H1 (cell line): Measurements from ENCODE around the gene RXRA. TPM values are rescaled to one million over a fixed set of nuclear protein-coding genes. Genes with fewer than 3 reads are reported as not detected.

Source experiments
- CTCF ChIA-PET: fragments of 300-600 bp; sonication (Branson Sonifier 250); formaldehyde crosslinking; loops from one replicate; lab custom pipeline; 2021; ENCODE audit not compliant: partially characterized antibody; lab: Charles Lee
- POLR2A ChIA-PET: fragments of 300-600 bp; sonication (Branson Sonifier 250); formaldehyde crosslinking; loops from one replicate; lab custom pipeline; 2021; ENCODE audit warnings: inconsistent platforms; ENCODE audit not compliant: partially characterized antibody; lab: Charles Lee
- DNase-seq, 2 experiments: peaks; one replicate each; pipeline versions ENCODE4 v3.0.0 to v3.0.0-alpha.2; 2010 to 2022; ENCODE audit warnings: low spot score in 2 of 2, low read depth in 1 of 2, mixed read lengths in 1 of 2
- FAIRE-seq: peaks from 2 replicates; lab custom pipeline; 2011; peaks lifted over from hg19 to GRCh38; lab: Jason Lieb, UNC
- H2AFZ ChIP-seq: 2 replicates; pipeline ENCODE4 v1.8.1; 2012; ENCODE audit warnings: low read length, inconsistent platforms
- H2AK5ac ChIP-seq: 2 replicates; pipeline ENCODE4 v1.6.1; 2013; ENCODE audit warnings: low read depth, low read length
- H2BK120ac ChIP-seq: replicated peaks from 2 replicates; pipeline ENCODE3; 2013; ENCODE audit warnings: low read depth, low read length, inconsistent platforms
- H2BK12ac ChIP-seq: 2 replicates; pipeline ENCODE4 v1.6.1; 2013; ENCODE audit warnings: low read depth, low read length
- H2BK15ac ChIP-seq: 2 replicates; pipeline ENCODE4 v1.6.1; 2013; ENCODE audit warnings: low read length
- H2BK20ac ChIP-seq: 2 replicates; pipeline ENCODE4 v1.6.1; 2013; ENCODE audit warnings: low read length
- H2BK5ac ChIP-seq: 2 replicates; pipeline ENCODE4 v1.6.1; 2013; ENCODE audit warnings: low read depth, low read length
- H3K14ac ChIP-seq: 2 replicates; pipeline ENCODE4 v1.6.1; 2013; ENCODE audit warnings: inconsistent platforms; ENCODE audit not compliant: insufficient read length
- H3K18ac ChIP-seq: 2 replicates; pipeline ENCODE4 v1.6.1; 2013; ENCODE audit warnings: low read length; ENCODE audit errors: extremely low read depth
- H3K23ac ChIP-seq: 2 replicates; pipeline ENCODE4 v1.6.1; 2013; ENCODE audit warnings: inconsistent platforms; ENCODE audit not compliant: insufficient read length
- H3K23me2 ChIP-seq: 2 replicates; pipeline ENCODE4 v1.6.1; 2013; ENCODE audit warnings: low read depth, low read length
- H3K27ac ChIP-seq: 2 replicates; pipeline ENCODE4 v1.6.1; 2011; ENCODE audit warnings: low read depth, low read length, inconsistent platforms
- H3K27me3 ChIP-seq, 4 experiments: replicated peaks in 1 of 4; 1 replicate in 1 of 4; 2 replicates in 3 of 4; pipeline versions ENCODE4 v1.6.1 to v1.8.1; 2011 to 2013; ENCODE audit warnings: low read length in 3 of 4, mild to moderate bottlenecking in 3 of 4, inconsistent platforms in 2 of 4, mixed read lengths in 2 of 4, moderate library complexity in 1 of 4; ENCODE audit not compliant: control insufficient read depth in 3 of 4, insufficient read depth in 3 of 4; ENCODE audit errors: extremely low read depth in 1 of 4
- H3K36me3 ChIP-seq, 4 experiments: 2 replicates each; pipeline versions ENCODE4 v1.6.1 to v1.8.1; 2011 to 2013; ENCODE audit warnings: mild to moderate bottlenecking in 4 of 4, low read length in 3 of 4, moderate library complexity in 2 of 4, control low read depth in 1 of 4, inconsistent platforms in 1 of 4; ENCODE audit not compliant: insufficient read depth in 4 of 4, control insufficient read depth in 2 of 4
- H3K4ac ChIP-seq: replicated peaks from 2 replicates; pipeline ENCODE3; 2013; ENCODE audit warnings: low read length, low read depth, mixed read lengths, inconsistent platforms; ENCODE audit not compliant: insufficient read length
- H3K4me1 ChIP-seq, 4 experiments: replicated peaks in 1 of 4; 1 replicate in 1 of 4; 2 replicates in 3 of 4; pipeline versions ENCODE4 v1.6.1 to v1.8.1; 2011 to 2013; ENCODE audit warnings: low read length in 3 of 4, inconsistent platforms in 2 of 4, mixed read lengths in 1 of 4; ENCODE audit not compliant: insufficient read depth in 4 of 4, control insufficient read depth in 3 of 4
- H3K4me2 ChIP-seq, 2 experiments: 2 replicates each; pipeline versions ENCODE4 v1.6.1 to v1.8.1; 2011 to 2013; ENCODE audit warnings: low read depth in 2 of 2, low read length in 2 of 2, control low read depth in 1 of 2, inconsistent platforms in 1 of 2, mild to moderate bottlenecking in 1 of 2; ENCODE audit not compliant: insufficient read depth in 1 of 2
- H3K4me3 ChIP-seq, 4 experiments: fragments of 200-600, 300-600 bp in 1 of 4; sonication (generic), shearing (Covaris generic), sonication (Bioruptor Twin) in 1 of 4; 2 replicates each; pipeline versions ENCODE4 v1.5.1 to v1.8.1; 2011 to 2016; ENCODE audit warnings: low read length in 4 of 4, low read depth in 3 of 4, control low read depth in 2 of 4, inconsistent platforms in 2 of 4, mild to moderate bottlenecking in 2 of 4, mixed read lengths in 1 of 4, moderate library complexity in 1 of 4; ENCODE audit not compliant: insufficient read depth in 2 of 4; ENCODE audit errors: extremely low read depth in 1 of 4
- H3K56ac ChIP-seq: replicated peaks from 2 replicates; pipeline ENCODE3; 2013; ENCODE audit warnings: low read depth, mild to moderate bottlenecking, mixed read lengths, low read length, inconsistent platforms; ENCODE audit not compliant: insufficient read length
- H3K79me1 ChIP-seq: 2 replicates; pipeline ENCODE4 v1.6.1; 2013; ENCODE audit warnings: low read depth, low read length, control low read depth
- H3K79me2 ChIP-seq, 2 experiments: 2 replicates each; pipeline versions ENCODE4 v1.6.1 to v1.8.1; 2012 to 2013; ENCODE audit warnings: low read length in 2 of 2, mild to moderate bottlenecking in 2 of 2, inconsistent platforms in 1 of 2; ENCODE audit not compliant: insufficient read depth in 2 of 2, control insufficient read depth in 1 of 2
- H3K9ac ChIP-seq, 4 experiments: replicated peaks in 1 of 4; 1 replicate in 1 of 4; 2 replicates in 3 of 4; pipeline versions ENCODE4 v1.6.1 to v1.8.1; 2011 to 2013; ENCODE audit warnings: low read depth in 3 of 4, low read length in 3 of 4, control low read depth in 2 of 4, mild to moderate bottlenecking in 2 of 4, moderate library complexity in 2 of 4, inconsistent platforms in 1 of 4; ENCODE audit errors: extremely low read depth in 1 of 4
- H3K9me3 ChIP-seq, 2 experiments: 2 replicates each; pipeline versions ENCODE4 v1.6.1 to v1.8.1; 2012 to 2013; ENCODE audit warnings: mild to moderate bottlenecking in 2 of 2, moderate library complexity in 2 of 2, control low read depth in 1 of 2, inconsistent platforms in 1 of 2, low read depth in 1 of 2, low read length in 1 of 2, mixed read lengths in 1 of 2; ENCODE audit not compliant: insufficient read depth in 2 of 2
- H4K20me1 ChIP-seq, 2 experiments: replicated peaks in 1 of 2; 2 replicates each; pipeline versions ENCODE3 to v1.8.1; 2011 to 2013; ENCODE audit warnings: inconsistent platforms in 2 of 2, low read length in 2 of 2, mild to moderate bottlenecking in 1 of 2; ENCODE audit not compliant: insufficient read depth in 2 of 2, control insufficient read depth in 1 of 2
- H4K5ac ChIP-seq: 2 replicates; pipeline ENCODE4 v1.6.1; 2013; ENCODE audit warnings: low read length, low read depth, mixed read lengths, inconsistent platforms; ENCODE audit not compliant: insufficient read length
- H4K8ac ChIP-seq: 2 replicates; pipeline ENCODE4 v1.8.0; 2013; ENCODE audit warnings: mild to moderate bottlenecking, moderate library complexity, low read length, inconsistent platforms; ENCODE audit not compliant: insufficient read depth; ENCODE audit errors: extremely low read depth
- H4K91ac ChIP-seq: replicated peaks from 2 replicates; pipeline ENCODE3; 2013; ENCODE audit warnings: low read length, mixed read lengths, inconsistent platforms; ENCODE audit not compliant: insufficient read length
- GTF2F1 ChIP-seq: IDR thresholded peaks from 2 replicates; pipeline ENCODE4 v1.6.1; 2012; ENCODE audit warnings: low read depth, low read length, improper control_type of control experiment, borderline replicate concordance
- HDAC6 ChIP-seq: IDR thresholded peaks from one replicate; pipeline ENCODE4 v1.7.1; 2012; ENCODE audit warnings: low read depth, mild to moderate bottlenecking, inconsistent platforms, low read length, moderate library complexity
- SIN3A ChIP-seq, 2 experiments: IDR thresholded peaks in 1 of 2; conservative IDR thresholded peaks in 1 of 2; 2 replicates each; pipeline ENCODE4 v1.6.1; 2011 to 2012; ENCODE audit warnings: low read length in 2 of 2, improper control_type of control experiment in 1 of 2, low read depth in 1 of 2, mild to moderate bottlenecking in 1 of 2
- TAF1 ChIP-seq: IDR thresholded peaks from 2 replicates; pipeline ENCODE4 v1.6.1; 2011; ENCODE audit warnings: mild to moderate bottlenecking, low read depth, low read length
- WGBS, 2 experiments: shearing (Covaris generic) in 1 of 2; methylation state at CpG; one replicate each; pipeline versions ENCODE4 v1.1.6 to v1.1.7; 2013 to 2015; ENCODE audit warnings: low lambda C conversion rate in 2 of 2, mixed read lengths in 2 of 2, inconsistent platforms in 1 of 2, low coverage in 1 of 2, missing lambda C conversion rate in 1 of 2; ENCODE audit not compliant: insufficient replicate concordance in 2 of 2, insufficient coverage in 1 of 2, insufficient read length in 1 of 2; ENCODE audit errors: extremely low coverage in 1 of 2, missing lambda C conversion rate in 1 of 2; 5-methylcytosine and 5-hydroxymethylcytosine counted together
- polyA plus RNA-seq, 7 experiments: library from polyadenylated mRNA; depleted of rRNA in 3 of 7; stranded (reverse) in 5 of 7; unstranded in 2 of 7; fragments of >200 nt in 5 of 7; fragments of 200-250 nt in 2 of 7; gene quantifications; 1 replicate in 5 of 7; 2 replicates in 1 of 7; 4 replicates in 1 of 7; pipeline versions ENCODE4 v1.2.1 to v1.2.3, GENCODE V29; 2011 to 2013; ENCODE audit warnings: missing spikeins in 2 of 7, mixed read lengths in 2 of 7
- total RNA-seq: library from RNA; stranded (reverse); fragmentation: NEBNext Ultra II Directional; extraction: Animal tissue kit (Norgen Biotek cat#: 25700); gene quantifications from 2 replicates; pipeline ENCODE4 v1.2.1, GENCODE V29; 2021

RXRA gene
- total and polyA plus RNA-seq, 2 of the 8 experiments (the other 6 are each of a cell fraction or from before 2014, with no cell fraction given) = 9.8 to 29.4 TPM

DNA sequence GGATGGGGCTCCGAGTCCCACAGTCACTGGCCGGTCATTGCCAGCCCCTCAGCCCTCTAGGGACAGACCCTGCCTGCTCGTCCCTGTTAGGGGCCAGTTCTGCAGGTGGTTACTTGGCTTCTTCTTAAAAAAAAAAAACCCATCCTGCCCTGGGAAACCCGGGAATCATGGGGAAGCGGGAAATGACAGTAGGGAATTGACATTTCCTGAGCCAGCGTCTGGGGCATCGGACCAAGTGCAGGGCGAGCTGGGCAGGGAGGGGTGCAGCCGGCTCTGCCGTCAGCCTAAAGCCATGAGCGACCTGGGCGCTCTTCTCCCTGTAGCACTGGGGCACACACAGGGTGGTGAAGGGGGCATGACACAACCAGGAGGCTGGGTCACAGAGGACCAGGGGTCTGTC is 66.6 kb downstream of the RXRA start:
- H4K91ac ChIP-seq = no peak overlapping the region
- H2AK5ac ChIP-seq = no peak overlapping the region
- H3K14ac ChIP-seq = no peak overlapping the region
- H3K79me2 ChIP-seq = peaks cover 0 to 47% of the 10 kb centered on the region in 2 experiments; a peak in 2 of 4 replicates
- ChIA-PET POLR2A (interaction anchor here (0.9 kb wide), 1 partner anchor 9 kb away, joined by 4 read pairs; no protein-coding TSS in a partner anchor), CTCF (interaction anchor here (0.7 to 1.2 kb wide), 2 partner anchors 11 to 18 kb away, joined by 3 read pairs; no protein-coding TSS in a partner anchor)
- H2BK5ac ChIP-seq = no peak overlapping the region
- no peak for DNase-seq
- TF ChIP-seq SIN3A (conservative IDR thresholded peaks at IDR 0.05 in 1 of 2, IDR thresholded peaks at IDR 0.05 in 1 of 2; ENCODE audit: low read depth in 1 of 2, low read length in 2 of 2) (no peak), GTF2F1 (no peak), TAF1 (no peak), HDAC6 (no peak)
- TF ChIP-seq, all 59 proteins: peak for 0
- WGBS, 2 experiments = 86% methylated on average over 5 of the region's 12 CpGs; no CpG with 5 or more reads in 1 of the 2 experiments
- H3K4ac ChIP-seq = no peak overlapping the region
- no peak overlapping the region for H3K4me3 ChIP-seq
- no peak overlapping the region for H2BK20ac ChIP-seq
- H3K27me3 ChIP-seq = no peaks in the 10 kb centered on the region
- no peak overlapping the region for H2BK15ac ChIP-seq
- peaks cover 3 to 11% of the 10 kb centered on the region in 2 experiments for H4K20me1 ChIP-seq
- H3K9me3 ChIP-seq = no peaks in the 10 kb centered on the region
- H3K18ac ChIP-seq = no peak overlapping the region
- H4K5ac ChIP-seq = no peak overlapping the region
- H2BK12ac ChIP-seq = no peak overlapping the region
- H2BK120ac ChIP-seq = no peak overlapping the region
- peaks cover 21% of the 10 kb centered on the region for H3K79me1 ChIP-seq
- H3K23ac ChIP-seq = no peak overlapping the region
- H4K8ac ChIP-seq = no peak overlapping the region; the same call in 1 of the 2 replicates
- peaks cover 3% of the 10 kb centered on the region; the same call in 1 of the 2 replicates for H3K23me2 ChIP-seq
- H3K4me1 ChIP-seq = peaks cover 0 to 4% (median 1%) of the 10 kb centered on the region in 4 experiments; a peak in 2 of 7 replicates
- H3K4me2 ChIP-seq = no peak overlapping the region
- no peak for FAIRE-seq
- no peaks in the 10 kb centered on the region for H3K36me3 ChIP-seq
- no peak overlapping the region for H2AFZ ChIP-seq
- H3K56ac ChIP-seq = no peak overlapping the region
- no peak overlapping the region for H3K9ac ChIP-seq
- H3K27ac ChIP-seq = no peak overlapping the region
